Right lobe of liver (tissue), 6 donors: ENCODE results near the gene GARIN5B. TPM values are rescaled to one million over a fixed set of nuclear protein-coding genes. Genes with fewer than 3 reads are reported as not detected.
A peak's percentile ranks its signal among the peaks of the same experiment; 100 is the strongest.
"Not testable (repeated sequence)": the region's sequence is repeated elsewhere in the genome, so short reads cannot be mapped to it uniquely, and the experiment has no call there.

Source experiments
- ATAC-seq, 4 donors: fragments of 200-7000 bp; cut with Tn5 transposase; one replicate each; pipeline ENCODE4 v1.9.1; 2020; ENCODE audit warnings: mild to moderate bottlenecking in 4 of 4, moderate library complexity in 4 of 4
- DNase-seq, 3 donors: peaks; one replicate each; pipeline ENCODE4 v3.0.0-alpha.2; 2020
- H3K27ac ChIP-seq, 3 donors: fragments of 200-600 bp; one replicate each; pipeline ENCODE4 v1.8.0; 2022
- H3K27me3 ChIP-seq, 2 donors: fragments of 200-600 bp; one replicate each; pipeline ENCODE4 v1.8.0; 2022
- H3K36me3 ChIP-seq, 4 donors: fragments of 200-600 bp; sonication (generic) in 1 of 4; one replicate each; pipeline versions ENCODE4 v1.5.1 to v1.8.0; 2017 to 2022; ENCODE audit warnings: control low read depth in 1 of 4
- H3K4me1 ChIP-seq, 4 donors: fragments of 200-600 bp; sonication (generic) in 1 of 4; one replicate each; pipeline versions ENCODE4 v1.5.1 to v1.8.0; 2017 to 2022; ENCODE audit warnings: control low read depth in 1 of 4
- H3K4me3 ChIP-seq, 3 donors: fragments of 200-600 bp; one replicate each; pipeline ENCODE4 v1.8.0; 2022
- H3K9me3 ChIP-seq, 4 donors: fragments of 200-600 bp; sonication (generic) in 1 of 4; one replicate each; pipeline versions ENCODE4 v1.5.1 to v1.8.0; 2017 to 2022; ENCODE audit warnings: control low read depth in 1 of 4
- POLR2A ChIP-seq: fragments of 450-650 bp; IDR thresholded peaks from one replicate; pipeline ENCODE4 v1.6.1; 2017; ENCODE audit warnings: antibody characterized with exemption, mild to moderate bottlenecking
- whole genome bisulfite sequencing: methylation state at CpG from one replicate; pipeline ENCODE4 v1.1.6; 2018; ENCODE audit warnings: low coverage, low lambda C conversion rate; ENCODE audit not compliant: insufficient coverage; ENCODE audit errors: missing lambda C conversion rate; 5-methylcytosine and 5-hydroxymethylcytosine counted together
- intact Hi-C, 2 donors: fragments of 100-400 bp; cut with DNase I; formaldehyde crosslinking; loops; one replicate each; pipeline versions ENCODE4 v1.11.2 to v1.14.1; 2022
- long read RNA-seq: library from polyadenylated mRNA; unstranded; transcript quantifications from one replicate; pipeline ENCODE4 v2.0.0, GENCODE V29; 2019
- total RNA-seq, 6 experiments: library from RNA; depleted of rRNA in 2 of 6; stranded (reverse); fragments of >200 nt in 2 of 6; fragmentation: NEBNext Ultra II Directional in 3 of 6; extraction: Animal tissue kit (Norgen Biotek cat#: 25700) in 3 of 6; gene quantifications; one replicate each; pipeline versions ENCODE4 v1.1.0 to v1.2.4, GENCODE V29; 2016 to 2023
- TF ChIP-seq, protein P1 (sequence below), 4 donors: fragments of 200-600 bp in 3 of 4; fragments of 450-650 bp in 1 of 4; IDR thresholded peaks; one replicate each; pipeline versions ENCODE4 v1.5.1 to v1.8.0; 2016 to 2022; ENCODE audit warnings: antibody characterized with exemption in 4 of 4, mild to moderate bottlenecking in 2 of 4
- donor health status: DM: no; HTN: yes; CAD: no.
- donor health status: DM: no; HTN: no; CAD: no.
- donor health status: DM: no; HTN: no; CAD: no.
- donor health status: DM: no; HTN: yes; CAD: no.
- donor health status: DM: no; HTN: yes; CAD: no.

The GARIN5B gene
- not detected for total RNA-seq
- long read RNA-seq = 0 reads

DNA sequence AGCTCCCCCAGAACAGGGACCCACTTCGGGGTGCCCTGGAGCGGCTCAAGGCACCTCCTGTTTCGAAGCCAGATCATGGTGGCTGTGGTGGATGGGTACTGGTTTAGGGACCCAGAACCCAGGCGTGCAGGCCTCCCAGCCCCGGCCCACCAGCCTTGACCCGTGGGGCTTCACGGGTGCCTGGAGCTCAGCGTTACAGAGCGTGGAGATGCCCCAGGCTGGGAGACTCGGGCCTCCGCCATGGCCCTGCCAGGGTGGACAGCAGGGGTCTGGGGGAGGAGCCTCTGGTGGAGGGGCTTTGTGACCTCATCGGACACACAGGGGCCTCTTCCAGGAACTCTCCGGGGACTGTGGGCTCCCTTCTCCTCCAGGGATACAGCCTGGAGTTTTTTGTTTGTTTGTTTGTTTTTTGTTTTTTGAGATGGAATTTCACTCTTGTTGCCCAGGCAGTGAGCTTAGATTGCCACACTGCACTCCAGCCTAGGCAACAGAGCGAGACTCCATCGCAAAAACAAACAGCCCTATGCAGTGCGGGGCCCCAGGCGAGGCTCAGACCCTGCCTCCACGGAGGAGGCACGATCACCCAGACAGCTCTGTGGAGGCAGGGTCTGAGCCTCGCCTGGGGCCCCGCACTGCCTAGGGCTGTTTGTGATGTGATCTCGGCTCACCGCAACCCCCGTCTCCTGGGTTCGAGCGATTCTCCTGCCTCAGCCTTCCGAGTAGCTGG is at the start of gene GARIN5B:
Gene GARIN5B (minus strand): TSS at position 271 of the 727 bp plus-strand sequence. CDS start 194 bp downstream, at position 77.
- Histone ChIP-seq H3K27ac (no peak within 1 kb of the TSS), H3K27me3 (no peaks in the 10 kb centered on the region), H3K9me3 (no peaks in the 10 kb centered on the region), H3K4me1 (no peaks in the 10 kb centered on the region), H3K4me3 (no peak within 1 kb of the TSS), H3K36me3 (no peaks in the 10 kb centered on the region)
- ATAC-seq (no peak), DNase-seq (no peak)
- 90% methylated on average over 10 of the region's 27 CpGs for WGBS
- TF ChIP-seq POLR2A = no peak
- TF ChIP-seq, protein P1, sequence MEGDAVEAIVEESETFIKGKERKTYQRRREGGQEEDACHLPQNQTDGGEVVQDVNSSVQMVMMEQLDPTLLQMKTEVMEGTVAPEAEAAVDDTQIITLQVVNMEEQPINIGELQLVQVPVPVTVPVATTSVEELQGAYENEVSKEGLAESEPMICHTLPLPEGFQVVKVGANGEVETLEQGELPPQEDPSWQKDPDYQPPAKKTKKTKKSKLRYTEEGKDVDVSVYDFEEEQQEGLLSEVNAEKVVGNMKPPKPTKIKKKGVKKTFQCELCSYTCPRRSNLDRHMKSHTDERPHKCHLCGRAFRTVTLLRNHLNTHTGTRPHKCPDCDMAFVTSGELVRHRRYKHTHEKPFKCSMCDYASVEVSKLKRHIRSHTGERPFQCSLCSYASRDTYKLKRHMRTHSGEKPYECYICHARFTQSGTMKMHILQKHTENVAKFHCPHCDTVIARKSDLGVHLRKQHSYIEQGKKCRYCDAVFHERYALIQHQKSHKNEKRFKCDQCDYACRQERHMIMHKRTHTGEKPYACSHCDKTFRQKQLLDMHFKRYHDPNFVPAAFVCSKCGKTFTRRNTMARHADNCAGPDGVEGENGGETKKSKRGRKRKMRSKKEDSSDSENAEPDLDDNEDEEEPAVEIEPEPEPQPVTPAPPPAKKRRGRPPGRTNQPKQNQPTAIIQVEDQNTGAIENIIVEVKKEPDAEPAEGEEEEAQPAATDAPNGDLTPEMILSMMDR (IDR thresholded peaks at IDR 0.05) = no peak
- intact Hi-C loops = no loop called here

DNA sequence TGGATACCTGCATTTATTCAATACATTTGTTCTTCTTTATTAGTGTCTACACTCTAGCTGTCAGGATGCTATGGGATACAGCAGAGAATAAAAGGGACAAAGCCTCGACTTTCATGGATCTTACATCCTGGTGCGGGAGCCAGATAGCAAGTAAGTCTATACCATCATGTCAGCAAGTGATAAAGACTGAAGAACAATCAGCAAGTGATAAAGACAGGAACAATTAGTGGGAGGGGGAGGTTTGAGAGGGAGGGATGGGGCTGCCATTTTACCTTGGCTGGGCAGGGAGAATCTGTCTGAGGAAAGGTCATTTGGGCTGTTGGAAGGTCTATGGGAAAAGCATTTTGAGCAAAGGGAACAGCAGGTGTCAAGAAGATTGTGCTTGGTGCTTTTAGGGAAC is 47.1 kb upstream of the GARIN5B start:
- Histone ChIP-seq H3K9me3 (no peaks in the 10 kb centered on the region), H3K36me3 (no peaks in the 10 kb centered on the region), H3K27me3 (no peaks in the 10 kb centered on the region), H3K4me3 (no peak overlapping the region), H3K27ac (no peak overlapping the region), H3K4me1 (peaks cover 0 to 2% (median 0%) of the 10 kb centered on the region in 4 donors)
- WGBS = 74% methylated on average over 2 of the region's 2 CpGs
- intact Hi-C loops = loop anchor here in 1 of 2 donors (10.0 kb wide), 2 partner anchors 115 to 265 kb away; partner anchors contain the start of gene TNNT1
- no peak for ATAC-seq
- DNase-seq = no peak
- TF ChIP-seq, protein P1 (IDR thresholded peaks at IDR 0.05) = no peak
- no peak for TF ChIP-seq POLR2A

DNA sequence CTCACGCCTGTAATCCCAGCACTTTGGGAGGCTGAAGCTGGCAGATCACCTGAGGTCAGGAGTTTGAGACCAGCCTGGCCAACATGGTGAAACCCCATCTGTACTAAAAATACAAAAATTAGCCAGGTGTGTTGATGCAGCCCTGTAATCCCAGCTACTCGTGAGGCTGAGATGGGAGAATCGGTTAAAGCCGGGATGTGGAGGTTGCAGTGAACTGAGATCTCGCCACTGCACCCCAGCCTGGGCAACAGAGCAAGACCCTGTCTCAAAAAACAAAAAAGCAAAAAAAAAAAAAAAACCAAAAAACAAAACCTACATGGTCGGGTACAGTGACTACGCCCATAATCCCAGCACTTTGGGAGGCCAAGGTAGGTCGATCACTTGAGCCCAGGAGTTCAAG is 46.1 kb upstream of the GARIN5B start:
- not testable (repeated sequence) for H3K9me3 ChIP-seq, ATAC-seq, H3K4me3 ChIP-seq, H3K27ac ChIP-seq, H3K27me3 ChIP-seq, DNase-seq, H3K36me3 ChIP-seq, H3K4me1 ChIP-seq
- intact Hi-C loops = loop anchor here in 1 of 2 donors (10.0 kb wide), 1 partner anchor 104 kb away; no protein-coding TSS in a partner anchor
- WGBS = 99% methylated on average over 8 of the region's 8 CpGs

DNA sequence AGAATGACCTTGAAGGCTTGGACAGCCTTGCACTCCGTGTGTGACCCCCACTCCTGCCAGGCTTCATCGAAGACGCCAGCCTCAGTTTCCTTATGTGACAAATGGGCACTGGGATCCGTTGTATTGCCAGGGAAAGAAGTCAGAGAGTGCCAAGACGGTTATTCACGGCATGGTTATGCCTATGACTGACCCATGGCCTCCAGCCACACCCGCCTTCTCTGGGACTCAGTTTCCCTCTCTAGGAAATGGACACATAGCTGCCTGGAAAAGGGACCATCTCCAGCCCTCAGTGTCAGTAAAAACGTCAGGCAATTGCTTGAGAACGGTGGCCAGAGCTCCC is 45.4 kb upstream of the GARIN5B start:
- Histone ChIP-seq H3K36me3 (peaks cover 0 to 5% (median 0%) of the 10 kb centered on the region in 4 donors), H3K4me1 (peaks cover 0 to 2% (median 0%) of the 10 kb centered on the region in 4 donors), H3K27me3 (no peaks in the 10 kb centered on the region), H3K9me3 (no peaks in the 10 kb centered on the region), H3K27ac (peak overlapping the region; percentile 90 to 95 (median 92)), H3K4me3 (peak overlapping the region; percentile 71 to 88 (median 83))
- DNase-seq = no peak
- TF ChIP-seq, protein P1 (IDR thresholded peaks at IDR 0.05) = no peak
- TF ChIP-seq POLR2A = no peak
- no CpG with 5 or more reads among the region's 9 CpGs for WGBS
- intact Hi-C loops = loop anchor here in 1 of 2 donors (10.0 kb wide), 1 partner anchor 104 kb away; no protein-coding TSS in a partner anchor
- no peak for ATAC-seq
